K562 (cell line): ENCODE measurements around the gene CDC27. TPM values are rescaled to one million over a fixed set of nuclear protein-coding genes. Genes with fewer than 3 reads are reported as not detected.
A peak's percentile ranks its signal among the peaks of the same experiment; 100 is the strongest.
"Not testable (repeated sequence)": the region's sequence is repeated elsewhere in the genome, so short reads cannot be mapped to it uniquely, and the experiment has no call there.

ENCODE experiments used
- CBFA2T3 ChIP-seq: fragments of 450-650 bp; IDR thresholded peaks from 2 replicates; pipeline ENCODE4 v1.6.1; 2017
- DACH1 ChIP-seq: fragments of 450-650 bp; IDR thresholded peaks from 2 replicates; pipeline ENCODE4 v1.6.1; 2018; ENCODE audit not compliant: partially characterized antibody
- DPF2 ChIP-seq: fragments of 450-650 bp; IDR thresholded peaks from 2 replicates; pipeline ENCODE4 v1.6.1; 2016
- ETV5 ChIP-seq: sonication (generic); formaldehyde crosslinking; IDR thresholded peaks from 2 replicates; pipeline ENCODE4 v1.4.0; 2020; ENCODE audit warnings: low read depth, mild to moderate bottlenecking, missing genetic modification reagents
- GABPA ChIP-seq: fragments of 200-800 bp; sonication (Bioruptor generic); conservative IDR thresholded peaks from 2 replicates; pipeline ENCODE4 v1.6.1; 2016; ENCODE audit warnings: low read depth, missing genetic modification characterization, missing compliant biosample characterization
- PBX2 ChIP-seq, 2 experiments: IDR thresholded peaks in 1 of 2; conservative IDR thresholded peaks in 1 of 2; 2 replicates each; pipeline ENCODE4 v1.6.1; 2016; ENCODE audit warnings: low read depth in 2 of 2, mild to moderate bottlenecking in 1 of 2, missing compliant biosample characterization in 1 of 2, missing genetic modification characterization in 1 of 2, moderate library complexity in 1 of 2
- PKNOX1 ChIP-seq: fragments of 450-650 bp; IDR thresholded peaks from 2 replicates; pipeline ENCODE4 v1.6.1; 2016
- SOX6 ChIP-seq: fragments of 450-650 bp; IDR thresholded peaks from 2 replicates; pipeline ENCODE4 v1.6.1; 2014; ENCODE audit warnings: mild to moderate bottlenecking
- SPI1 ChIP-seq: IDR thresholded peaks from 2 replicates; pipeline ENCODE4 v1.6.1; 2011; ENCODE audit warnings: low read depth, low read length, control low read depth, borderline replicate concordance
- TFAP4 ChIP-seq: sonication (generic); formaldehyde crosslinking; IDR thresholded peaks from 2 replicates; pipeline ENCODE4 v1.8.0; 2022; ENCODE audit warnings: missing genetic modification reagents, mild to moderate bottlenecking, moderate library complexity, borderline replicate concordance
- ZBTB40 ChIP-seq, 2 experiments: fragments of 450-650 bp in 1 of 2; sonication (generic) in 1 of 2; formaldehyde crosslinking in 1 of 2; IDR thresholded peaks; 2 replicates each; pipeline versions ENCODE4 v1.7.1 to v1.9.0; 2016 to 2022; ENCODE audit warnings: inconsistent platforms in 1 of 2, mild to moderate bottlenecking in 1 of 2, missing genetic modification reagents in 1 of 2
- ZNF707 ChIP-seq: fragments of 250-450 bp; sonication (Bioruptor Pico); conservative IDR thresholded peaks from 2 replicates; pipeline ENCODE4 v1.8.0; 2022; ENCODE audit warnings: inconsistent platforms, mild to moderate bottlenecking, moderate library complexity
- polyA plus RNA-seq, 8 experiments: library from polyadenylated mRNA; depleted of rRNA in 4 of 8; stranded (reverse) in 5 of 8; unstranded in 3 of 8; fragments of >200 nt; fragmentation: Nextera tagmentation in 2 of 8; fragmentation: Illumina TruSeq in 1 of 8; extraction: Ambion mirVana in 2 of 8; extraction: Trizol in 1 of 8; gene quantifications; 2 replicates each; pipeline versions ENCODE4 v1.2.1 to v1.2.3, GENCODE V29; 2011 to 2014; ENCODE audit warnings: inconsistent platforms in 1 of 8, missing spikeins in 1 of 8
- total RNA-seq, 7 experiments: library from RNA; depleted of rRNA in 6 of 7; stranded (reverse); fragments of >200 nt in 6 of 7; fragmentation: Illumina TruSeq in 2 of 7; extraction: Trizol in 2 of 7; gene quantifications; 2 replicates each; pipeline versions ENCODE4 v1.2.1 to v1.2.3, GENCODE V29; 2011 to 2021; ENCODE audit warnings: low replicate concordance in 1 of 7

CDC27 gene
- total and polyA plus RNA-seq, 9 of the 15 experiments (the other 6 are each of a cell fraction or from before 2014, with no cell fraction given), result 28.6 to 155 (median 94.1) TPM

- TF ChIP-seq PKNOX1, result peak; percentile 23; the same call in 1 of the 2 replicates
- TF ChIP-seq TFAP4 (CRISPR knock-in tag), result peak; percentile 32; the same call in 1 of the 2 replicates
- TF ChIP-seq ZBTB40 (IDR thresholded peaks at IDR 0.05), result peak; percentile 75
- not testable (repeated sequence) for TF ChIP-seq ZBTB40 (CRISPR knock-in tag; IDR thresholded peaks at IDR 0.05); PBX2 (CRISPR knock-in tag; IDR thresholded peaks at IDR 0.05; ENCODE audit: low read depth)
- TF ChIP-seq ZNF707 (CRISPR knock-in tag), result peak; percentile 82
- TF ChIP-seq CBFA2T3, result peak; percentile 22; the same call in 1 of the 2 replicates
- 0 out of 2 replicates have a peak, but pooled peaks have one; percentile 15 for TF ChIP-seq PBX2 (tag; conservative IDR thresholded peaks at IDR 0.05; ENCODE audit: low read depth)
- 0 out of 2 replicates have a peak, but pooled peaks have one; percentile 7 for TF ChIP-seq SOX6
- TF ChIP-seq ETV5 (CRISPR knock-in tag), result peak; percentile 53; the same call in 1 of the 2 replicates
- peak; percentile 83 for TF ChIP-seq GABPA (tag)
- TF ChIP-seq DACH1, result peak; percentile 9
- TF ChIP-seq SPI1, result peak; percentile 43; the same call in 1 of the 2 replicates
- TF ChIP-seq DPF2, result 0 out of 2 replicates have a peak, but pooled peaks have one; percentile 29
Measured at GRCh38 chr17:47071171-47071570, 117.9 kb downstream of the CDC27 start (continued).
